HL-60 (cell line): ENCODE data around the gene FARP1.

ENCODE experiments used
- DNase-seq, 2 experiments: peaks; one replicate each; pipeline ENCODE4 v3.0.0-alpha.2; 2010 to 2020; ENCODE audit warnings: low read depth in 1 of 2, low spot score in 1 of 2
- H3K27ac ChIP-seq: fragments of 250-450 bp; sonication (Bioruptor Pico); replicated peaks from 2 replicates; pipeline ENCODE4 v1.5.1; 2020; ENCODE audit warnings: mild to moderate bottlenecking, moderate library complexity
- H3K27me3 ChIP-seq: fragments of 250-450 bp; sonication (Bioruptor Pico); 2 replicates; pipeline ENCODE4 v1.5.1; 2021; ENCODE audit warnings: mild to moderate bottlenecking, moderate library complexity; ENCODE audit not compliant: insufficient read depth, poor library complexity, severe bottlenecking
- H3K4me3 ChIP-seq: replicated peaks from 2 replicates; pipeline ENCODE4 v1.5.1; 2011; ENCODE audit warnings: mild to moderate bottlenecking, control low read depth, low read length; ENCODE audit not compliant: insufficient read depth
- GABPA ChIP-seq: IDR thresholded peaks from 2 replicates; pipeline ENCODE4 v1.6.1; 2012; ENCODE audit warnings: low read depth
- POLR2AphosphoS5 ChIP-seq: IDR thresholded peaks from 2 replicates; pipeline ENCODE4 v1.6.1; 2012; ENCODE audit warnings: low read depth
- REST ChIP-seq: IDR thresholded peaks from 2 replicates; pipeline ENCODE4 v1.6.1; 2012; ENCODE audit warnings: low read depth; ENCODE audit not compliant: insufficient replicate concordance
- SPI1 ChIP-seq: IDR thresholded peaks from 2 replicates; pipeline ENCODE4 v1.6.1; 2012; ENCODE audit warnings: low read depth, mild to moderate bottlenecking, borderline replicate concordance
- TF ChIP-seq, protein P1 (sequence below): IDR thresholded peaks from one replicate; pipeline ENCODE4 v1.5.1; 2011; ENCODE audit warnings: low read length, control low read depth, inconsistent platforms; ENCODE audit not compliant: insufficient read depth

The FARP1 gene

DNA sequence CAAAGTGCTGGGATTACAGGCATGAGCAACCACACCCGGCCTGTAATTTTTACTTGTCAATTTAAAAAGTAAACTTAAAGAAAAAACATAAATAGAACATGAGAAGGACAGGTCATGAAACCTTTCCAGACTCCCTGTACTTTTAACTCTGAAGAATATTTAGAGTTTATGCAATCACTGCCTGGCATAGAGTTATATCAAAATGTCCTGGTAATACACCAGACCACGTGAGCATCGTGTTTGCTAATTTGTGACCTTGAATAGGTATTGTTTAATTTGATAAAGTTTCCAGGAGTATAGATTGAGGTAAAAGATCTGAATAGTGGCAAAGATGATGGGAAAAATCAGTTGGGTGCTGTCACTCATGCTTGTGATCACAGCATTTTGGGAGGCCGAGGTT lies 115.3 kb downstream of the FARP1 start:
- DNase-seq = no peak
- Histone ChIP-seq H3K27ac (no peak overlapping the region), H3K27me3 (no peaks in the 10 kb centered on the region), H3K4me3 (no peak overlapping the region)
- TF ChIP-seq REST (no peak), SPI1 (no peak), POLR2AphosphoS5 (no peak), GABPA (no peak)
- TF ChIP-seq, protein P1, sequence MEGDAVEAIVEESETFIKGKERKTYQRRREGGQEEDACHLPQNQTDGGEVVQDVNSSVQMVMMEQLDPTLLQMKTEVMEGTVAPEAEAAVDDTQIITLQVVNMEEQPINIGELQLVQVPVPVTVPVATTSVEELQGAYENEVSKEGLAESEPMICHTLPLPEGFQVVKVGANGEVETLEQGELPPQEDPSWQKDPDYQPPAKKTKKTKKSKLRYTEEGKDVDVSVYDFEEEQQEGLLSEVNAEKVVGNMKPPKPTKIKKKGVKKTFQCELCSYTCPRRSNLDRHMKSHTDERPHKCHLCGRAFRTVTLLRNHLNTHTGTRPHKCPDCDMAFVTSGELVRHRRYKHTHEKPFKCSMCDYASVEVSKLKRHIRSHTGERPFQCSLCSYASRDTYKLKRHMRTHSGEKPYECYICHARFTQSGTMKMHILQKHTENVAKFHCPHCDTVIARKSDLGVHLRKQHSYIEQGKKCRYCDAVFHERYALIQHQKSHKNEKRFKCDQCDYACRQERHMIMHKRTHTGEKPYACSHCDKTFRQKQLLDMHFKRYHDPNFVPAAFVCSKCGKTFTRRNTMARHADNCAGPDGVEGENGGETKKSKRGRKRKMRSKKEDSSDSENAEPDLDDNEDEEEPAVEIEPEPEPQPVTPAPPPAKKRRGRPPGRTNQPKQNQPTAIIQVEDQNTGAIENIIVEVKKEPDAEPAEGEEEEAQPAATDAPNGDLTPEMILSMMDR = no peak

GRCh38 chr13:98260357-98261164 lies 117.7 kb downstream of the FARP1 start:
- TF ChIP-seq, protein P1 = no peak
- TF ChIP-seq POLR2AphosphoS5 = no peak
- TF ChIP-seq GABPA = no peak
- TF ChIP-seq REST = no peak
- TF ChIP-seq SPI1 = no peak
- DNase-seq = no peak
- no peak overlapping the region for H3K27ac ChIP-seq

GRCh38 chr13:98261165-98261702 lies 118.3 kb downstream of the FARP1 start:
- TF ChIP-seq SPI1 = no peak
- TF ChIP-seq REST = no peak
- TF ChIP-seq, protein P1 = no peak
- no peak for TF ChIP-seq GABPA
- TF ChIP-seq POLR2AphosphoS5 = no peak

More at GRCh38 chr13:98260357-98261164, 117.7 kb downstream of the FARP1 start:
- H3K4me3 ChIP-seq = no peak overlapping the region
- no peaks in the 10 kb centered on the region for H3K27me3 ChIP-seq

More at GRCh38 chr13:98261165-98261702, 118.3 kb downstream of the FARP1 start:
- H3K27me3 ChIP-seq = no peaks in the 10 kb centered on the region
- DNase-seq = no peak
- no peak overlapping the region for H3K4me3 ChIP-seq
- no peak overlapping the region for H3K27ac ChIP-seq
